Bronchial epithelial cell (primary cell): ENCODE measurements around the gene TMEM143. TPM values are rescaled to one million over a fixed set of nuclear protein-coding genes. Genes with fewer than 3 reads are reported as not detected.

Source experiments
- DNase-seq: peaks from one replicate; pipeline ENCODE4 v3.0.0-alpha.2; 2010; ENCODE audit warnings: low read depth
- FAIRE-seq: peaks from 2 replicates; lab custom pipeline; 2011; peaks lifted over from hg19 to GRCh38; lab: Jason Lieb, UNC
- H3K27me3 ChIP-seq: 2 replicates; pipeline ENCODE4 v1.5.1; 2011; ENCODE audit warnings: low read length; ENCODE audit not compliant: control insufficient read depth, insufficient read depth
- H3K36me3 ChIP-seq: 2 replicates; pipeline ENCODE4 v1.5.1; 2011; ENCODE audit warnings: low read length; ENCODE audit not compliant: control insufficient read depth, insufficient read depth
- H3K4me3 ChIP-seq: 2 replicates; pipeline ENCODE4 v1.5.1; 2011; ENCODE audit warnings: mild to moderate bottlenecking, low read depth, low read length, control low read depth
- total RNA-seq: library from RNA; depleted of rRNA; stranded (reverse); fragments of >200 nt; gene quantifications from 2 replicates; pipeline ENCODE4 v1.2.1, GENCODE V29; 2014
- TF ChIP-seq, protein P1 (sequence below): IDR thresholded peaks from 2 replicates; pipeline ENCODE4 v1.5.1; 2011; ENCODE audit warnings: mild to moderate bottlenecking, moderate library complexity, low read length, control low read depth, inconsistent platforms; ENCODE audit not compliant: insufficient read depth, severe bottlenecking

Gene TMEM143
- total RNA-seq, 1 donor from 2014 or later = 0.79 TPM

- TF ChIP-seq, protein P1, sequence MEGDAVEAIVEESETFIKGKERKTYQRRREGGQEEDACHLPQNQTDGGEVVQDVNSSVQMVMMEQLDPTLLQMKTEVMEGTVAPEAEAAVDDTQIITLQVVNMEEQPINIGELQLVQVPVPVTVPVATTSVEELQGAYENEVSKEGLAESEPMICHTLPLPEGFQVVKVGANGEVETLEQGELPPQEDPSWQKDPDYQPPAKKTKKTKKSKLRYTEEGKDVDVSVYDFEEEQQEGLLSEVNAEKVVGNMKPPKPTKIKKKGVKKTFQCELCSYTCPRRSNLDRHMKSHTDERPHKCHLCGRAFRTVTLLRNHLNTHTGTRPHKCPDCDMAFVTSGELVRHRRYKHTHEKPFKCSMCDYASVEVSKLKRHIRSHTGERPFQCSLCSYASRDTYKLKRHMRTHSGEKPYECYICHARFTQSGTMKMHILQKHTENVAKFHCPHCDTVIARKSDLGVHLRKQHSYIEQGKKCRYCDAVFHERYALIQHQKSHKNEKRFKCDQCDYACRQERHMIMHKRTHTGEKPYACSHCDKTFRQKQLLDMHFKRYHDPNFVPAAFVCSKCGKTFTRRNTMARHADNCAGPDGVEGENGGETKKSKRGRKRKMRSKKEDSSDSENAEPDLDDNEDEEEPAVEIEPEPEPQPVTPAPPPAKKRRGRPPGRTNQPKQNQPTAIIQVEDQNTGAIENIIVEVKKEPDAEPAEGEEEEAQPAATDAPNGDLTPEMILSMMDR = no peak
- H3K27me3 ChIP-seq = no peaks in the 10 kb centered on the region
- DNase-seq (no peak), FAIRE-seq (no peak)
- no peaks in the 10 kb centered on the region for H3K36me3 ChIP-seq
- H3K4me3 ChIP-seq = no peak overlapping the region
Measured at GRCh38 chr19:48338802-48339503, 24.8 kb downstream of the TMEM143 start.

DNA sequence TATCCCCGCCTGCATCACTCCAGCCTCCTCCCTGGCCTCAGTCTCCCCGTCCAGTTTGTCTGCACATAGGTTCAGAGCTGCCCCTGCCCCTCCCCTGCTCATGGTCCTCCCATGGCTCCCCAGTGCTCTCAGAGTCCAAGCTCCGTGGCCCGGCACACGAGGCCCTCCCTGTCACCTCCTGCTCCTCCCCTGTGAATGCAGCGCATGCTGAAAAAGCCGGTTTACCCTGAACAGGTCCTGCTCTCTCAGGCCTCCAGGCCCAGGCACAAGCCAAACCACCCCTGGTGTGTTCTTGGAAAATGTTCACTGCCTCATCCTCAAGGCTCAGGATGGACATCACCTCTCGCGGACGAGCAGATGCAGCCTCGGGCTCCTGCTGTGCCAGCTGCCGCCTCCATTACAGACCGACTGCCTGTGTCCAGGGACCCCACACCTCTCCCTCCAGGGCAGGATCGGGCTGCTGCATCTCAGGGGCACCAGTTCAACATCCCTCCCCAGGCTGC lies 25.4 kb downstream of the TMEM143 start:
- no peak for FAIRE-seq

GRCh38 chr19:48333467-48334384 lies 30.0 kb downstream of the TMEM143 start:
- DNase-seq (peak; percentile 82), FAIRE-seq (no peak)
- H3K36me3 ChIP-seq = no peaks in the 10 kb centered on the region
- no peaks in the 10 kb centered on the region for H3K27me3 ChIP-seq
- TF ChIP-seq, protein P1 = peak; percentile 97
- peak overlapping the region; percentile 48 for H3K4me3 ChIP-seq

More for the DNA sequence above, 25.4 kb downstream of the TMEM143 start:
- H3K27me3 ChIP-seq = no peaks in the 10 kb centered on the region
- no peak overlapping the region for H3K4me3 ChIP-seq
- TF ChIP-seq, protein P1 = no peak
- no peaks in the 10 kb centered on the region for H3K36me3 ChIP-seq
- DNase-seq = no peak

DNA sequence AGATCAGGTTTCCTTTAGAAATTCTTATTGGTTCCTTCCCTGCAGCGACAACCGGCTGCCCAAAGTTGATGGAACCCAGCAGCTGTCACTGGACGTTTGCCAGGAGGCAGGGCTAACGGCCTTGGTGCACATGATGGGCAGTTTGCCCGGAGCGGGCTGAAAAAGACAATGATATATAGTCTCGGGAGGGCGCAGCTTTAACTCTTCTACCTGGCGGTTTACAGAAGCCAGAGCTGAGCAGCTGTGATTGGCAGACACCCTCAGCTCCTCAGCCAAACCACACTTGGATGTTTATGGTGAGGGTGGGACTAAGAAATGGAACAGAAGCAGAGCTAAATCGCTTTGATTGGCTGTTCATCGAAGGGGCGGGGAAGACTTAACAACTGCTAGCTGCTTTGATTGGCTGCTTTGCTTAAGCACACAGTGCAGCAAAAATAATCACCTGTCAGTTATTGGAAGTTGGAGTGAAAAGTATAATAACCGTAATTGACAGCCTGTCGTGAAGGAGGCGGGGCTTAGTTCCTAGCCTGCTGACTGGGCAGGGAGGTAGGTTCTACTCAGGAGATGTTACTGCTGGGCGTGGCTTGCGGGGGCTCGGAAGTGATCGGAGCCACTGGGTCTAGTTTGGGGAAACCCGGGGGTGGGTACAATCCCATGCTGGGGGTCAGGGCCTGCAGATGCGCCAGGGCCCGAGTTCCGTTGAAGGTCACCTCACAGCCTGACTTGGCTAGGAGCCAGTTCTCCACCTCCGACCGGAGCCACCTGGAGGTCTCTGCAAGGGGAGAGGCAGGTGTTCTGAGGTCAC lies 30.9 kb downstream of the TMEM143 start:
- peak overlapping the region; percentile 48 for H3K4me3 ChIP-seq
- H3K27me3 ChIP-seq = no peaks in the 10 kb centered on the region
- TF ChIP-seq, protein P1 = no peak
- FAIRE-seq (peak; percentile 84), DNase-seq (peak; percentile 100)
- no peaks in the 10 kb centered on the region for H3K36me3 ChIP-seq

GRCh38 chr19:48332351-48332661 lies 31.4 kb downstream of the TMEM143 start:
- peak overlapping the region; percentile 23 for H3K4me3 ChIP-seq
- H3K27me3 ChIP-seq = no peaks in the 10 kb centered on the region
- DNase-seq (no peak), FAIRE-seq (no peak)
- H3K36me3 ChIP-seq = no peaks in the 10 kb centered on the region
- TF ChIP-seq, protein P1 = no peak
